AG09309 (cell line): ENCODE results near the gene ECPAS.

Source experiments
- DNase-seq: peaks from one replicate; pipeline ENCODE4 v3.0.0-alpha.2; 2010; ENCODE audit warnings: low read depth
- H3K4me3 ChIP-seq: 2 replicates; pipeline ENCODE4 v1.5.1; 2011; ENCODE audit warnings: mild to moderate bottlenecking, low read depth, low read length, moderate library complexity; ENCODE audit not compliant: control insufficient read depth
- CTCF ChIP-seq: IDR thresholded peaks from 2 replicates; pipeline ENCODE4 v1.5.1; 2011; ENCODE audit warnings: mild to moderate bottlenecking, low read depth, low read length, inconsistent platforms; ENCODE audit not compliant: insufficient read depth, control insufficient read depth; ENCODE audit errors: missing control alignments

ECPAS gene

DNA sequence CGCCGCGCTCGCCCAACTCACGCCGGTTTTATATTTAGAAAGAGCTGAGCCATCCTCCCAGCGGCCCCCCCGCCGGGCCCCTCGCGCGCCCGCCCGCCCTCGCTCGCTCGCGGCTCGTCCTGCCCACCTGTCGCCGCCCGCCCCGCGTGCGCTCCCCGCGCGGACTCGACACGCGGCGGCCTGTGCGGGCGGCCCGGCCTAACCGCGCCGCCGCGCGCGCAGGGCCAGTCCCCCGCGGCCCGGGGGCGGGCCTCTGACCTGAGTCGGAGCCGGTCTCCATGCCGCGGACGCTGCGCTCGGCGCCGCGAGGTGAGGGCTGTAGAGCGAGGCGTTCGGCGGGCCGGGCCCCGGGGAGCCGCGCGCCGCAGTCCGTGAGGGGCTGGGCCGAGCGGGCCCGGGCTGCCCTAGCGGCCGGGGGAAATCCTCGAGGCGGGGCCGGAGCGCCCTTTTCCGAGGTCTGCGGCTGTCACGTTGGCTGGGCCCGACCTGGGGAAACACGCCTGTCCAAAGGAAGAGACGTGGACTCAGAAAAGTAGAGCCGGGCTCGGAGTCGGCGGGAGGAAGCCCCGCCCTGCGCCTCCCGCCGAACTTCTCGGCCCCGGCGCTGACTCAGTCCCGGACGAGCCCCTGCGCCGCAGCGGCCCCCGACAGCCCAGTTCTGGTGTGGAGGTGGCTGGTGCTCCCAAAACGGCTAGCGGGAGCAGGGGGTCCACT lies at the start of gene ECPAS:
TSS of gene ECPAS (minus strand) at position 526 of the 714 bp plus-strand sequence. CDS start 11,465 bp downstream, outside the sequence.
- H3K4me3 ChIP-seq: peak within 1 kb of the TSS; percentile 83
- peak; percentile 20 for DNase-seq
- TF ChIP-seq CTCF: no peak

DNA sequence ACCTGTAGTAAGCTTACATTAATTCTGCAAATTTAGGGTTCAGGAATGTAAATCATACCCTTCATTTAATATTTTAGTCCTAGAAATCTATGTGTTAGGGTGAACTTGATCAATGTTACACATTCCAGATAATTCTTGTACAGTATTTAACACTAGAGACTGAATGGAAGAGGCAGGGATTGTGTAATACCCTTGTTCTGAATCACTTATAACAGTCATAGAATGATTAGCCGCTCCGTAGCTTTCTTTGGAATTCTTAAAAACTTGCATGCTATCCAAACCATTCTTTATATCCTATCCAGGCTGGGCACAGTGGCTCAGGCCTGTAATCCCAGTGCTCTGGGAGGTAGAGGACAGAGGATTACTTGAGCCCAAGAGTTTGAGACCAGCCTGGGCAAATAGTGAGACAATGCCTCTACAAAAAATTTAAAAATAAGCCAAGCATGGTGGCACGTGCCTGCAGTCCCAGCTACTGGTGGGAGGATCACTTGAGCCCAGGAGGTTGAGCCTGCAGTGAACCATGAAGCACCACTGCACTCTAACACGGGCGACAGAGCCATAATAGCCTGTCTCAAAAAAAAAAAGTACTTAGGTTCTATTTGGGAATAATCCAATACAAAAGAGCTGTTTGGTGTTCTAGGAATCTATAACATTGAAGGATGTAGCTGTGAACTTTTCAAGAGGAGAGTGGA lies 49.1 kb upstream of the ECPAS start:
- no peak overlapping the region for H3K4me3 ChIP-seq
- DNase-seq: peak; percentile 16
- no peak for TF ChIP-seq CTCF

- no peak for DNase-seq
- TF ChIP-seq CTCF: no peak
- no peak overlapping the region for H3K4me3 ChIP-seq
These were observed 47.5 kb upstream of the ECPAS start for GRCh38 chr9:111531716-111532115.

DNA sequence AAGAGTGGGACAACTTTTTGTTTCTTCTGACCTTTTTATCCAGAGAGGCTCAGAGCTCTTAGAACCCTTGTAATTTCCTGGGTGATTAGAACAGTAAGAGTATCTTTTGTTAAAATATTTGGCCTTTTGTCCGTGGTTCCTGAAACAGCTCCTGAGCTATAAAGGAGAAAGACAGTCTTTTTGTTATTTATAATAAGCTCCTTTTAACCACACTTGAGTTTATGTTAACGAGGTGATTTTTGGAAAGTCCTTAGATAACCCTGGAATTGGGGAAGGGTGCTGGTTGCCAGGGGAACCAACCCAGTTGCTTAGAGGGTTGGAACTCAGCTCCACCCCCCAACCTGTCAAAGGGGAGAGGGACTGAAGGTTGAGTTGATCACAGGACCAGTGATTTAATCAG lies 45.6 kb upstream of the ECPAS start:
- no peak overlapping the region for H3K4me3 ChIP-seq
- TF ChIP-seq CTCF: no peak
- no peak for DNase-seq

GRCh38 chr9:111527347-111527746 lies 43.2 kb upstream of the ECPAS start:
- peak; percentile 29 for DNase-seq
- H3K4me3 ChIP-seq: no peak overlapping the region
- TF ChIP-seq CTCF: no peak

DNA sequence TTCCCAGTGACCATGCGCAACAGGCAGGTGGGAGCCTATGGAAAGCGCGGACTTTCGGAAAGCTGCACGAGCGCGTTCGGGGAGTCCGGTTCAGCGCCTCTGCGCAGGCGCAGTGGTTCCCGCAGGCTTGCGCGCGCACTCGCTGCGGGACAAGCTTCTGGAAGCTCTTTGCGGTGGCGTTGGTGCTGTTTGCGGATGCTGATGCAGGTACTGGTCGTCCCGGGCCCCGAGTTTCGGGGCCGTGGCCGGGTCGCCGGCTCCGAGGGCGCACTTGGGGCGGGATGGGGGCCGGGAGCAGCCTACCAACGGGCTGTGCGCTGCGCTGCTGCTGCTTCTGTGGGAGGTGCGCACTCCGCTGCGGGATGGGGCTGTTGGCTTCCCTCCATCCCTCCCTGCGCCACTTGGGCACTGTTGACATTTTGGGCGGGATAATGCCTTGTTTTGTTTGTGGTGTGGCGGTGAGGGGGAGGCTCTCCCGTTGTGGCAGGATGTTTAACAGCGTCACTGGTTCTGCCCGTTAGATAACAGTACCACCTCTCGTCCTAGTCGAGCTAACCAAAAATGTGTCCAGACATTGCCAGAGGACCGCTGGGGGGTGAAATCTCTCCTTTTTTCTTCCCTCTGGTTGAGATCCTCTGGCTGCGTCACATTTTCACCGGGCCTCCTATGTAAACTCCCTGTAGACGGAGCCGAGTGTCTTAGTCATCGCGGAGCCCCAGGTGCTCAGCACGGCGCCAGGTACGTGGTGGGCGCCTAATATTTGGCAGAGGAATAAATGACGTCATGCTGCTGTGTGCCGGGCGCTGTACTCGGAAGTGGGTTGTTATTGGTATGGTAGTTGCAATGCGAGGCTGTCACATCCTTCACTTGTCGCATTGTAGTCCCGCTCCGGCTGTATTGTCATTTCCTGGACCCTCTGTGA lies 41.1 kb upstream of the ECPAS start, which contains the start of gene ZNF483:
TSS of gene ZNF483 (plus strand) at position 124 of the 922 bp plus-strand sequence. CDS start 2,217 bp downstream, outside the sequence.
- TF ChIP-seq CTCF: no peak
- peak within 1 kb of the TSS; percentile 89 for H3K4me3 ChIP-seq
- DNase-seq: no peak
